Stimulated activated CD4-positive, alpha-beta T cell treated with anti-CD3 and anti-CD28 coated beads, TNF-alpha, amount 100 ng/mL, for 4 hours (primary cell): ENCODE data around the gene B9D2.
"Not testable (repeated sequence)": the region's sequence is repeated elsewhere in the genome, so short reads cannot be mapped to it uniquely, and the experiment has no call there.

Experiments
- DNase-seq, 3 experiments: peaks; one replicate each; pipeline ENCODE4 v3.0.0-alpha.2; 2020; ENCODE audit warnings: low read depth in 3 of 3

Gene B9D2

DNA sequence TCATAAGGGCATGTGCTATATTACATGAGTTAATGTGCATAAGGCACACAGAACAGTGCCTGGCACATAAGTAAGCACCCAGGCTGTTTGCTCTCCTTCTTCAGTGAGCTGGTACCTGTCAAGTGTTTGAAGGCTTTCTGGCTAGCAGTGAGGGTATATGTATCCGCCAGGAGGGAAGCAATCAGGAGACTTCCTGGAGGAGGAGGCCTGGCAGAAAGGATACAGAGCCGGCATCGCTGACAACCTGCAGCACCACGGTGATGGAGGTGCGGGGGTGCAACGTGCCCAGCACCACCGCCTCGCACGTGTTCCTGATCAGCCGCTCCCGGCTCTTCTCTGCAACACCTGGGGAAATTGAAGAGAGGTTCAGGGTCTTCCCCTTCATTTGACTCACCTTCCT lies 27.7 kb upstream of the B9D2 start:
- DNase-seq: no peak

DNA sequence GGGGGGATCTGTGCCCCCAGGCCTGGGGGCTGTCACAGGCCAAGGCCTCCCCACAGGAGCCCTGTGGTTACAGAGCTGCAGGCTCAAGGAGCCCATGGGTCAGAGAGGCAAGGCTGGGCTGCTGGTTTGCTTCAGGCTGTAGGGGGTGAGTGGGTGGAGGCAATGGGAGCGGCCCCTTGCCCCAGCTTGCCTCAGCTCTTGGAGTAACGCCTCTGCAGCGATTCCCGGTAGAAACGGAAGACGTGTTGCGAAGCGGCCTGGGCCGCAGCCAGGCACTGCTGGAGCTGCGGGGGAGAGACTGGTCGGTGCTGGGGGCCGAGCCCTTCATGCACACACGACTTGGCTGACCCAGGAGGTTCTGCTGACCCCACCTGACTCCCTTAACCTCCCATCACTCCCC lies 22.5 kb upstream of the B9D2 start:
- no peak for DNase-seq

DNA sequence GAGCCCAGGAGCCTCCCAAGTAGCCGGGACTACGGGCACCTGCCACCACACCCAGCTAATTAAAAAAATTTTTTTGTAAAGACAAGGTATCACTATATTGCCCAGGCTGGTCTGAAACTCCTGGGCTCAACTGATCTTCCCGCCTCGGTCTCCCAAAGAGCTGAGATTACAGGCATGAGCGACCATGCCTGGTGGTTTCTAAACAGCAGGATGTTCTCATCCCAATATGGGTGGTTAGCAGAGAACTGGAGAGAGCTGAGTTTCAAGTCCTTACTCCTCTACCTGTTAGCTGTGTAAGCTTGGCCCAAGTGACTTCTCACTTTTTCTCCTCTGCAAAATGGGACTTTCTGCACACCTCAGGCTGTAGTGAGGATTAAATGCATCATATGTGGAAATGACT lies 20.4 kb upstream of the B9D2 start:
- no peak for DNase-seq

DNA sequence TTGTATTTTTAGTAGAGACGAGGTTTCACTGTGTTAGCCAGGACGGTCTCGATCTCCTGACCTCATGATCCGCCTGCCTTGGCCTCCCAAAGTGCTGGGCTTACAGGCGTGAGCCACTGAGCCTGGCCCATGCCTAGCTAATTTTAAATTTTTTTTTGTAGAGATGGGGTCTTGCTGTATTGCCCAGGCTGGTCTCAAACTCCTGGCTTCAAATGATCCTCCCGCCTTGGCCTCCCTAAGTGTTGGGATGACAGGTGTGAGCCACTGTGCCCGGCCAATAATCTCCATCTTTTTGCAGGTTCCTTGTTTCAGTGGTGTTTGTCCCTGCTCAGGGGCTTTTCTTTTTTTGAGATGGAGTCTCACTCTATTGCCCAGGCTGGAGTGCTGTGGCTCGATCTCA lies 17.6 kb upstream of the B9D2 start:
- DNase-seq: not testable (repeated sequence)

DNA sequence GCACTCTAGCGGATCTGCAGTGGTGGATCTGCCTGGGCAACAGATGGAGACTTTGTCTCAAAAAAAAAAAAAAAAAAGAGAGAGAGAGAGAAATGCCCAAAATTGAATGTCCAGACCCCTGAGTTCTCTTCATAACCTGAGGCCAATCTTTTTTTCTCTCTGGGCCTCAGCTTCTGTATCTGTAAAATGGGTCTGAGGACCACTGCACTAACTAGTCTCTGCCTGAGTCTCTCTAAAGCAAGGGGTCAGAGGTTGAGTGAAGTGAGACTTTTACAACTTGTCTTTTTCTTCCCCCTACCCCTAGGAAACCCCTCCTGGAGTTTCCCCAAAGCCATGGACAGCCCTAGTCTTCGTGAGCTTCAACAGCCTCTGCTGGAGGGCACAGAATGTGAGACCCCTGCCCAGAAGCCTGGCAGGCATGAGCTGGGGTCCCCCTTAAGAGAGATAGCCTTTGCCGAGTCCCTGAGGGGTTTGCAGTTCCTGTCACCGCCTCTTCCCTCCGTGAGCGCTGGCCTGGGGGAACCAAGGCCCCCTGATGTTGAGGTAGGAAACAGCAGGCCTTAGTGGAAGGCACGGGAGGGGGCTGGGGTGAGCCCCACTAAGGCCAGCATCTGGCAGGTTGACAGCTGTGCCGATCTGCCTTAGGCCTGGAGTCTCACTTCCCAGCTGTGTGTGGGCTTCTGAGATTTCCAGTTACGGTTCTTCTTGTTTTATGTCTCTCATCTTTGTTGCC lies 14.2 kb upstream of the B9D2 start:
- DNase-seq: no peak

DNA sequence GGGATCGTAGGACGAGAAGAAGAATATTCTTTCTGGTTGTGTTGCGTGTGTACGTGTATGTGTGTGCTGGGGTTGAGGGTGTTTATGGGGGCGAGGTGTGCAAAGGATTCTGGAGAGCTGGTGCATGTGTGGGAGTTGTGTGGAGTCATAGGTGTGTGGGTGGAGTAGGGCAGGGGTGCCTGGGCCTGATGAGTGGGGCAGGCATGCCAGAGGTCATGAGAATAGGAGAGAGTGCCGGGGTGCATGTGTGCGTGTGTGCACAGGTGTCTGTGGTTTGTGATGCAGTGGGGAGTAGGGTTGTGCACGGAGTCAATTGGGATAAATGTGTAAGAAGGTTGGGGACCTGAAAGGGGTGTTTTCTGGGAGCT lies 13.0 kb upstream of the B9D2 start:
- DNase-seq: peak in 2 of 3 experiments; percentile 45 to 46

DNA sequence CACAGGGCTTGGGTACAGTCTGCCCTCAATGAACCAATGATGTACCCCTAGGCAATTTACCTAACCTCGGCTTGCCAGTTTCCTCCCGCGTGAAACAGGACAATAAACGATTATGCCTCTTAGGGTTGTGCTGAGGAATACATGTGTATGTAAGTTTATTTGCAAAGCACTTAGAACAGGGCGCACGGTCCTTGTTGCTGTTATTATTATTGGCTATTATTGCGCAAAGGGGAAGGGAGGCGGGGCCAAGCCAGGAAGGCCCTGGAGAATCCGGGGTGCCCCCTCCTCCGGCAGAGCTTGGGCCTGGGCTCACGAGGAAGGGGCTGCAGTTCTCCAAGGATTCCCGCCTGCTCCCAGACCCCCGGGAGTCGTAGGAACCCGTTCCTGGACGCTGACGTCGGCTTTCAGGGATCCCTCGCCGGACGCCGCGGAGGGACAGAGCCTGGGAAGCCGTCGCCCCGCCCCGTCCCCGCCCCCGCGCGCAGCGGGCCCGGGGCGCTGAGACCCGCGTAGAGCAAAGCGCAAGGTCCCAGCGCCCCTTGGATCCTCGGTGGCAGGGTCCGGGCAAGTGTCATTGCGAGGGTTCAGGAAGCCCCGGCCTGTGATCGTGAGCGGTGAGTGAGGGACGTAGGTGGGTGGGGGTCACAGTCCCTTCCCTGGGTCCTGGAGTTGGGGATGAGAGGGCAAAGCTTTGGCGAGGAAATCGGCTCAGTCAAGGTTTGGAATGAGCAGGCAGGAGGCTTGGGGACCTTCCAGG lies 12.5 kb upstream of the B9D2 start, which contains the start of gene TMEM91:
TMEM91 (plus strand) TSS at position 293 of the 757 bp plus-strand sequence. CDS start 1,777 bp downstream, outside the sequence.
- DNase-seq: no peak

DNA sequence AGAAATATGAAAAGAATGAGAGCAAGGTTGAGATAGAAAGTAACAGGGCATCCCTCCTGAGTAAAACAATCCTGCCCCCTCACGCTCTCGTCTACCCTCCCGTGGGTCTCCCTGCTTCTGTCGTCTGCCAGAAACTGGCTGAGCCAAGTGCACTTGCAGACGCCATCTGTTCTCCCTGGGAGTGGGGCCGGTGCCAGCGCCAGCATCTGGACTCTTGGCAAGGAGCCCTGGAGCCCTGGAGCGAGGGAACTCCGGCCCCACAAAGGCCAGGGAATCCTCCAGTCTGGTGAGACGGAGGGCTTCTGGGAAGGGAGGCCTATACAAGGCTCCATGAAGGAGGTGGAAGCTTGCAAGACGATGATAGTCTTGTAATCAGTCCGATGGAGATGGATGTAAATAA lies 10.0 kb upstream of the B9D2 start:
- DNase-seq: no peak

DNA sequence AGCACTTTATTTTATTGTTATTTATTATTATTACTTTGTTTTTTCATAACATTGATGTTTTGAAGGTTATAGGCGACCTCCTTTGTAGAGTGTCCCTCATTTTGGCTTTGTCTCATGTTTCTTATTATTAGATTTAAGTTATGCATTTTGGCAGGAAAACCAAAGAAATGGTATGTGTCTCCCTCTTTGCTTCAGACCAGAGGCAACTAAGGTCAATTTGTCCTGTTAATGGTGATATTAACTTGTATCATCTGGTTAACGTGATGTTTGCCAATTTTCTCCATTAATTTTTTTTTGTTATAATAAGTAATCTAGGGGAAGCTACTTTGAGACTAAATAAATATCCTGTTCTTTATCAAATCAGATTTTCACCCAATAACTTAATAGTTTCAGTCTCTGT lies 8.6 kb upstream of the B9D2 start:
- no peak for DNase-seq

DNA sequence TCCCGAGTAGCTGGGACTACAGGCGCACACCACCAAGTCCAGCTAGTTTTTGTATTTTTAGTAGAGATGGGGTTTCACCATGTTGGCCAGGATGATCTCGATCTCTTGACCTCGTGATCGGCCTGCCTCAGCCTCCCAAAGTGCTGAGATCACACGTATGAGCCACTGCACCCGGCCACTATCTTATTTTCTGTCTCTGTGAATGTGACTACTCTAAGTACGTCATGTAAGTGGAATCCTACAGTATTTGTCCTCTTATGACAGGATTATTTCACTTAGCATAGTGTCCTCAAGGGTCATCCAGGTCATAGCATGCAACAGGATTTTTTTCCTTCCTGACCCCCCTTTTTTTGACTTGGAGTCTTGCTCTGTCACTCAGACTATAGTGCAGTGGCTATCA lies 7.6 kb upstream of the B9D2 start:
- no peak for DNase-seq

DNA sequence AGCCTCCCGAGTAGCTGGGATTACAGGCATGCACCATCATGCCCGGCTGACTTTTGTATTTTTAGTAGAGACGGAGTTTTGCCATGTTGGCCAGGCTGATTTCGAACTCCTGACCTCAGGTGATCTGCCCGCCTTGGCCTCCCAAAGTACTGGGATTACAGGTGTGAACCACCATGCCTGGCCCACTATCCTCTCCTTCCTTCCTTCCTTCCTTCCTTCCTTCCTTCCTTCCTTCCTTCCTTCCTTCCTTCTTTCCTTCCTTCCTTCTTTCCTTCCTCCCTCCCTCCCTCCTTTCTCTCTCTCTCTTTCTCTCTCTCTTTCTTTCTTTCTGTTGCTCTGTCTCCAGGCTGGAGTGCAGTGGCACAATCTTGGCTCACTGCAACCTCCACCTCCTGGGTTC lies 7.2 kb upstream of the B9D2 start:
- not testable (repeated sequence) for DNase-seq

DNA sequence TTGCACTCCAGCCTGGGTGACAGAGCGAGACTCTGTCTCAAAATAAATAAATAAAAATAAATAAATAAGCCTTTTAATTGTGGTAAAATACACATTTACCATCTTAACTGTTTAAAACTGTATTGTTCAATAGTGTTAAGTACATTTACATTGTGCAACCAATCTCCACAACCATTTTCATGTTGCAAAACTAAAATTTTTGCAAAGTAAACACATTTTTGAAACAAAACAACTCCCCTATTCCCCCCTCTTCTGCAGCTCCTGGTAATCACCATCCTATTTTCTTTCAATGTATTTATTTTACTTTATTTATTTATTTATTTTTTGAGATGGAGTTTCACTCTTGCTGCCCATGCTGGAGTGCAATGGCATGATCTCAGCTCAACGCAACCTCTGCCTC lies 5.8 kb upstream of the B9D2 start:
- DNase-seq: no peak

DNA sequence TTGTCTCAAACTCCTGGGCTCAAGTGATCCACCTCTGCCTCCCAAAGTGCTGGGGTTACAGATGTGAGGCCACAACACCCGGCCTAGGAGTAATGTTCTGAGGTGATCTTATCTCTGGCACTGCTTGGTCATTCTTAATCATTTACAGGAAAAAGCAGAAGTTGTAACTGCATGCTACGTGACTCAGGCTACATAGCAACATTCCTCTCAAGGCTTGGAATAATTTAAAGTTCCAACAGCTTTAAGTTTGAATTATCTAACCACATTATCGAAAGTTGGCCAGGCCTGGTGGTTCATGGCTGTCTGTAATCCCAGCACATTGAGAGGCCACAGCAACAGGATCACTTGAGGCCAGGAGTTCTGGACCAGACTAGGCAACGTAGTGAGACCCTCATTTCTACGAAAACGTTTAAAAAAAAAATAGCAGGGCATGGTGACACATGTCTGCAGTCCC lies 3.9 kb upstream of the B9D2 start:
- DNase-seq: no peak

DNA sequence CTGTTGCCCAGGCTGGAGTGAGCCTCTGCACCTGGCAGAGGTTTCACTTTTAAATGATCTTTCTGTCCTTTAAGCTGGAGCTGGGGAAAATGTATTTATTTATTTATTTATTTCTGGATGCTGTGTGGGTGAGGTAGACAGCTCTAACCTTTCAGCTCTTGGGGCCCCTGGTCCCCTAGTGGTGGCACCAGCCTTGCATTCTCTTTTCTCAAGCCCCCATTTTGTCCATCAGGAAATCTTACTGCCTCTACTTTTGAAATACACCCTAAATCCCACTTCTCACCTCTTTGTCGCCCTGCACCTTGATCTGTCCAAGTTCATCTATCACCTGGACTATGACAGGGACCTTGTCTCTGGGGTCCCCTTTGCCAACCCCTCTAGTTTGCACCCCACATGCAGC lies 2.1 kb upstream of the B9D2 start:
- DNase-seq: no peak

DNA sequence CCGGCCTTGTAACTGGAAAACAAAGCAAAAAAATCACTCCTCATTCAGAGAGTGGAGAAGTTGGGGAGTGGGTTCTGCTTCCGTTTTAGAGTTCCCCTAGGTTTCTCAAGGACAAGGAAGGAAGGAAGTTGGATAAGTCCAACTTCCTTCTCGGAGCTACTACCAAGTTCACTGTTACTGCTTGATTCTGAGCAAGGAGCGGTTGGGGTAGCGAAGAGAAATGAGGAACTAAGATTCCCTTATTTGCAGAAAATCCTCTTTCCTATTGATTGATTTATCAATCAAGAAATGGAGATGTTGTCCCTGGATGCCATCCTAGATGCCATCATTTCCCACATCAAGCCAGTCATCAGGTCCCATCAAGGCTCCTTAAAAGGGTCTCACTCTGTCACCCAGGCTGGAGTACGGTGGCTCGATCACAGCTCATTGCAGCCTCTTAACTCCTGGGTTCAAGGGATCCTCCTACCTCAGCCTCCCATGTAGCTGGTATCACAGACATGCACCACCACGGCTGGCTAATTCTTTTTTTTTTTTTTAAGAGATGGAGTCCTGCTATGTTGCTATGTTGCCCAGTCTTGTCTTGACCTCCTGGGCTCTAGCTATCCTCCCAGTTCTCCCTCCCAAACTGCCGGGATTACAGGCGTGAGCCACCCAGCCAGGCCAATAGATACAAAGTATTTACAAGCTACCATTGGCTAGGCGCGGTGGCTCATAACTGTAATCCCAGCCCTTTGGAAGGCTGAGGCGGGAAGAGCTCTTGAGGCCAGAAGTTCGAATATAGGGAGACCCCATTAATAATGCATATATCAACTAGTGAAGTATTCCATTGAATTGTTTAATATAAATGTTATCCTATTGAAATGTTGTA lies 809 bp upstream of the B9D2 start:
- DNase-seq: no peak

DNA sequence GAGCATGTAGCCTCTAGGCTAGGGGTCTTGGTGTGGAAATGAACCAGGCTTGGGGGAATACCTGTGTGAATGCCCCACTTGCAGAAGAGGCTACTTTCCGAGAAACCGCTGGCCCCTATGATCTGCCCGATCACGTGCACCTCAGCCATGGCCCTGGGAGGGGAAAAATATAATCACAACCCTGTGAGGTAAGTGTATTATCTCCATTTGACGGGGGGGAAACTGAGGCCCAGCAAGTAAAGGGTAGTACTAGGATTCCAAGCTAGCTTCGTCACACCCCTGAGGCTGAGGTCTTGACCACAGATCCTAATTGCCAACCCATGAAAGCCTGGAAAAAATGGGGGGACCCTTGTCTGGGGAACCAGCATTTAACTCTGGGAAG lies 587 bp downstream of the B9D2 start:
- DNase-seq: no peak

DNA sequence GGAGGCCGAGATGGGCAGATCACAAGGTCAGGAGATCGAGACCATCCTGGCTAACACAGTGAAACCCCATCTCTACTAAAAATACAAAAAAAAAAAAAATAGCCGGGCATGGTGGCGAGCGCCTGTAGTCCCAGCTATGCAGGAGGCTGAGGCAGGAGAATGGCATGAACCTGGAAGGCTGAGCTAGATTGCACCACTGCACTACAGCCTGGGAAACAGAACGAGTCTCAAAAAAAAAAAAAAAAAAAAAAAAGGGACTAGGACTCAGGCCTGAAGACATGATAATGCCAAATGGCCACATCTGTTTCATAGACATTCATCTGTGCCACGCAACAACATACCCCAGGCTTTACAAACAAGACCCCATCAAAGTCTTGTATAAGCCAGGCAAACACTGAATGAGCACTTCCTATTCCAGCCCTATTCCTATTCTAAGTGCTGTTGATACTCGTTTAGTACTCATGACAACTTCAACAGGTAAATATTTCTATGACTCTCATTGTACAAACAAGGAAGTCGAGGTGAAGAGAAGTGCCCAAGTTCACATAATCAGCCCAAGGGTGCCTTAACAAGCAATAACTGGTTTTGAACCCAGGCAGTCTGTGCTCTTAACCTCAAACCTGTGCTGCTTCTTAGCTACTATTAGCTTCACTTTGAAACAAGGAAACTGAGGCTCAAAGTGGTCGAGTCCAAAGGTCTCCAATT lies 1.7 kb downstream of the B9D2 start:
- no peak for DNase-seq

DNA sequence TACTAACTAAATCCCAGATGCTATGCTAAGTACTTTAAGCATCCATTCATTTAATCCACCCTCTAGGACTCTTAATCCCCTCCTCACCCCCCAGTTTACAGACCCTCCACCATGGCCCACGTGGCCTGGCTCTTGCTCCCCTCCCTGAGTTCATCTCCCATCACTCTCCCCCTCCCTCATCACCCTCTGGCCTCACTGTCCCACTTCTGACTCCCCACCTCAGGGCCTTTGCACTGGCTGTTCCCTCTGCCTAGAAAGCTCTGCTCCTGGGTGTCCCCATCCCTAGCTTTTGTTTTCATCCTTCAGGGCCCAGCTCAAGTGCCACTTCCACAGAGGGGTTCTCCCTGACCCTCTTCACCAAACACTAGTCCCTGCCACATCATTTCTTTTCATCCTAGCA lies 4.2 kb downstream of the B9D2 start:
- no peak for DNase-seq

DNA sequence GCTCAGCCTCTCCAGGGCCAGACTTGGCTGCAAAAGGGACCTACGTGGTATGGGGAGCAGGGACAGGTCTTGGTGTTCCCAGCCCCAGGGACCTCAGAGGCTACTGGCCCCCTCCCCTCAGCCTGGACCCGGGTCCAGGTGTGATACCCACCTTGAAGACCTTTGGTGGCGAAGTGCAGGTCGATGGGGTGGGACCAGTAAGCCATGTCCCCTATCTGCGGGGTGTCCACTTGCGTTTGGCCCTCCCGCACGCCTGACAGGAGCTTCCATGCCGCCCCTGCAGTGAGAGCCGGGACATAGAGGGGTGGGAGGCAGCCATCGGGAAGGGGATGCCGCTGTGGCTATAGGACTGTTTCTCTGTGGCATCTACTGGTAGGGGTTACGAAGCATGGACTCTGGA lies 6.2 kb downstream of the B9D2 start:
- no peak for DNase-seq

DNA sequence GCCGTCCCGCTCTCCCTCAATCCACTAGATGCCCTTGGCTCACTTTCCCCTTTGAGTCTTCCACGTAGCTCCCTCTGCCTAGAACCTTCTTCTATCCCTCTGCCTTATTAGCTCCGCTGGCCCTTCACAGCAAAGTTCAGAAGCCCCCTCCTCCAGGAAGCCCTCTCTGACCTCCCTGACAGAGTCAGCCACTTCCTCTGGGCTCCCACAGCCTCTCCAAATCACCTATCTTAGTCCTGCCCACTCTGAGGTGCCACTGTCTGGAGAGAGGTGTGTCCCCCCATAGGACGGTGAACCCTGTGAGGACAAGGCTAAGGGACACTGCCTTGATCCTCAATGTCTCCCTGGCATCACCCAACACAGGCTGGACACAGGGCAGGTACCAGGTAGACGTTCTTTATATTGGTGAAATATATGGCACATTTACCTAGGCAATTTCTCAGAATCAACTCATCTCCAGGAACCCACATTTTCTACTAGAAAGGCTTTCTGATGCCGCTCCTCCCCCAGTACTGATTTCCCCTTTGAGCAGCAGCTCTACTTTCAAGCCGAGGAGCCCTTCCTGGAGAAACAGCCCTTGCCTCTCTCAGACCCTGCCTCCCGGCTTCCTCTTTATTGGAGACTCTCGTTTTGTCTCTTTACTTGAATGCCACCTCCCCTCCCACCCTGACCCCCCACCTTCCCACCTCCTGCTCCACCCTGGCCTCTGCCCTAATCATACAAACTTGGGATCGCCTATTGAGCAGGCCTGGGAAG lies 6.8 kb downstream of the B9D2 start:
- DNase-seq: no peak

DNA sequence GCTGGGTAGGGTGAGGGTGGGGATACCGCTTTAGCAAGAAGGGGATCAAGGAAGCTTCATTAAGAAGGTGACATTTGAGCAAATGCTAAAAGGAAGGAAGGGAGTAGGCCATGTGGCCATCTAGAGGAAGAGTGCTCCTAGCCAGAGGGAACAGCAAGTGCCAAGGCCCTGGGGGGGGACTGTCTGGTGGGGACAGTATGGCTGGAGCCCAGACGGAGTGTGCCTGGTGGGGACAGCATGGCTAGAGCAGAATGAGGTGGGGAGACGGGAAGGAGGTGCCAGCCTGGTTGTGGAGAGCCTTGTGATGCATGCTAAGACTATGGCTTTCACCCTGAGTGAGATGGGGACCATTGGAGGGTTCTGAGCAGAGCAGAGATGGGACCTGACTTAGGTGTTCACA lies 8.1 kb downstream of the B9D2 start:
- DNase-seq: no peak
